ENCODE data around the gene BMP7.
"Not testable (repeated sequence)": the region's sequence is repeated elsewhere in the genome, so short reads cannot be mapped to it uniquely, and the experiment has no call there.

BMP7 gene

DNA sequence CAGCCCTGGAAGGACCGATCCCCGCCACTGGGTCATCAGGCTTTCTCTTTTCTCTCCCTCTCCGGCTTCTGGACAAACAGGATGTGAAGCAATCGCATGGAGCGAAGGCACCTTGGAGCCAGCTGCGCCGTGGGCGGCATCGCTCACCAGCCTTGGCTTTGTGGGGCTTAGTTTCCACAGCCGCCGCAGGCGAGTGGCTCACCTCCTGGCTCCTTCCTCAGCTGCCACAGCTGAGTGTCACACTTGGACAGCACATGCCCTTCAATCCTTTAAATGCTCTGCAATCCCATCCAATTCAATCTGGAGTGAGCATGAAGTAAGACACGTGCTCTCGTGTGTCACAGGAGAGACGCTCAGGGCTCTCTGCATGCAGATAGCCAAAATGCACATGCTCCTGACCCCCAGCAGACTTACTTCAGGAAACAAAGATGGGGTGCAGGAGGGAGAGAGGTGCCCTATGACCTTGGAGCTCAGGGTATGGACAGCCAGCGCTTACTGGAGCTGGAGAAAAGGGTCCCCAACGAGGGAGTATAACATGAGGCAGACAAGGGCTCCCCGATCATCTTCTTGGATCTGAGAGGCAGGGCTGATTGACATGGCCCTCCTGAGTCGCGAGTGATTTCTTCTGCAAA lies 70.9 kb downstream of the BMP7 start:
- H3K4me1 ChIP-seq (ENCODE audit: control insufficient read depth, insufficient read depth, low read length, poor library complexity, severe bottlenecking) = no peaks in the 10 kb centered on the region
- DNase-seq = no peak
- H3K9me3 ChIP-seq (ENCODE audit: control insufficient read depth, low read length) = no peaks in the 10 kb centered on the region
- H3K27ac ChIP-seq (ENCODE audit: insufficient read depth, low read length, poor library complexity, severe bottlenecking) = no peak overlapping the region
- H3K36me3 ChIP-seq (ENCODE audit: control insufficient read depth, insufficient read depth, low read length) = no peaks in the 10 kb centered on the region
- no peaks in the 10 kb centered on the region for H3K27me3 ChIP-seq (replicated peaks; ENCODE audit: control insufficient read depth, insufficient read depth, low read length, poor library complexity, severe bottlenecking)
- H3K4me3 ChIP-seq (ENCODE audit: insufficient read depth, low read depth, low read length, poor library complexity, severe bottlenecking) = no peak overlapping the region

DNA sequence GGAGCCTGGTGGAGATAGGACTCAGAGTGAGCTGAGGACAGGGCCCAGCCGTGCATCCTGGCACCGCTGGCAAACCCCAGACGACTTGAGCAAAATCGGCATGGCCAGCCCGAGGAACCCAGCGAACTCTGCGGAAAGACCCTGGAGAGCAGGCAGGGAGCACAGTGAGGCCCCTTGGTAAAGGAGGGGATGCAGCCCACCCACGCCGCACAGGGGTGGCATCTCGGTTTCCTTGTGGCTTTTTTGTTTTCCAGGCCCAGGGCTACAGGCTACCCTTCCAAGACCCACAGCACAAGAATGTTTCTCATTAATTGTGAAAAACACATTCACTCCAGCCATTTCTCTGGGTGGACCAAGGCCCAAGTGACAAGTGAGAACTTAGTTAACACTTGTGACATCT lies 71.4 kb downstream of the BMP7 start:
- DNase-seq = no peak
- no peak overlapping the region for H3K4me3 ChIP-seq (ENCODE audit: insufficient read depth, low read depth, low read length, poor library complexity, severe bottlenecking)
- H3K27me3 ChIP-seq (replicated peaks; ENCODE audit: control insufficient read depth, insufficient read depth, low read length, poor library complexity, severe bottlenecking) = no peaks in the 10 kb centered on the region
- H3K9me3 ChIP-seq (ENCODE audit: control insufficient read depth, low read length) = no peaks in the 10 kb centered on the region
- no peak overlapping the region for H3K27ac ChIP-seq (ENCODE audit: insufficient read depth, low read length, poor library complexity, severe bottlenecking)
- no peaks in the 10 kb centered on the region for H3K36me3 ChIP-seq (ENCODE audit: control insufficient read depth, insufficient read depth, low read length)
- H3K4me1 ChIP-seq (ENCODE audit: control insufficient read depth, insufficient read depth, low read length, poor library complexity, severe bottlenecking) = no peaks in the 10 kb centered on the region

DNA sequence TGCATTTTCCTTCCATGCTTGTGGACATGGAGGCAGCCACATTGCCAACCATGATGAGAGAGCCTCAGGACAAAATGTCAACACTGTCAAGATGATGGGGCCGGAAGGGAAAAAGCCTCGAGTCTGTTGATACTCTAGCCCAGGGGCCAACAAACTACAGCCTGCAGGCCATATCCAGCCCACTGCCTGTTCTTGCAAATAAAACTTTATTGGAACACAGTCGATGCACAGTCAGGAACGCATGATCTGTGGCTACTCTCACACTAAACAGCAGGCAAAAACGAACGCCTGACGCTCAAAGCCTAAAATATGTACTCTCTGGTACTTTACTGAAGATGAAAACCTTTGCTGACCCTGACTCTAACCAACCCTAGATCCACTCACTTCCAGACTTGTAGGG lies 72.3 kb downstream of the BMP7 start:
- DNase-seq = no peak
- no peak overlapping the region for H3K27ac ChIP-seq (ENCODE audit: insufficient read depth, low read length, poor library complexity, severe bottlenecking)

DNA sequence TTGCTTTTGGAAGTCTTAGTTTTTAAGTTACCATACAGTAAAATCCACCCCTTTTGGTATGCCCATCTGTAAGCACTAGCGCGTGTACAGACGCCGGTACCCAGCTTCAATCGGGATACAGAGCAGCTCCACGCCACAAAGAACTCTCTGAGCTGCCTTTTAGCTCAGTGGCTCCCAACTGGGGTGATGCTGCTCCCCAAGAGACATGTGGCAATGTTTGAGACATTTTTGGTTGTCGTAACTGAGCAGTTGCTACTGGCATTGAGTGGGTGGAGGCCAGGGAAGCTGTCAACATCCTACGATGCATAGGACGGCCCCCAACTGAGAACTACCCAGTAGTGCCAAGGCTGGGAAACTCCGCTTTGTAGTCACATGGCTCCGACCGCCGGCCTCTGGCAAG lies 73.3 kb downstream of the BMP7 start:
- no peak overlapping the region for H3K4me3 ChIP-seq (ENCODE audit: insufficient read depth, low read depth, low read length, poor library complexity, severe bottlenecking)
- H3K4me1 ChIP-seq (ENCODE audit: control insufficient read depth, insufficient read depth, low read length, poor library complexity, severe bottlenecking) = no peaks in the 10 kb centered on the region
- no peaks in the 10 kb centered on the region for H3K27me3 ChIP-seq (replicated peaks; ENCODE audit: control insufficient read depth, insufficient read depth, low read length, poor library complexity, severe bottlenecking)
- H3K27ac ChIP-seq (ENCODE audit: insufficient read depth, low read length, poor library complexity, severe bottlenecking) = no peak overlapping the region
- no peaks in the 10 kb centered on the region for H3K36me3 ChIP-seq (ENCODE audit: control insufficient read depth, insufficient read depth, low read length)
- no peaks in the 10 kb centered on the region for H3K9me3 ChIP-seq (ENCODE audit: control insufficient read depth, low read length)
- DNase-seq = no peak

More for the DNA sequence above, 72.3 kb downstream of the BMP7 start:
- H3K36me3 ChIP-seq (ENCODE audit: control insufficient read depth, insufficient read depth, low read length) = no peaks in the 10 kb centered on the region
- H3K9me3 ChIP-seq (ENCODE audit: control insufficient read depth, low read length) = no peaks in the 10 kb centered on the region
- no peaks in the 10 kb centered on the region for H3K27me3 ChIP-seq (replicated peaks; ENCODE audit: control insufficient read depth, insufficient read depth, low read length, poor library complexity, severe bottlenecking)
- no peak overlapping the region for H3K4me3 ChIP-seq (ENCODE audit: insufficient read depth, low read depth, low read length, poor library complexity, severe bottlenecking)
- H3K4me1 ChIP-seq (ENCODE audit: control insufficient read depth, insufficient read depth, low read length, poor library complexity, severe bottlenecking) = no peaks in the 10 kb centered on the region

DNA sequence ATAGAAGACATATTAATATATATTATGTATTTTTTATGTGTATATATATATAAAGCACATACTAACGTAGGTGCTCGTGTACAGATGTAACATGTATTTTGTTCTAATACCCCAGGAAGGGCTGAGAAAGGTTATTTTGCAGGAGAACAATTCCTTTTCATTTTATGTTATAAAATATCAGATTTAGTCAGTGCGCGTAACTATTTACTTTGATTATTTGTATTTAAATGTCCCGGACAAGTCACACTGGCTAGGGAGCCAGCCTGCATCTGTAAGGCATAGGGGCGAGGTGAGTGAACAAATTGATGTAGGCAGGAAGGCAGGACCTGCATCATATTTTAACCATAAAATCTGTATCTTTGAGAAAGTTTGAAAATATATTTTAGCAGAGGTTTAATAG lies 74.1 kb downstream of the BMP7 start:
- Histone ChIP-seq H3K9me3 (ENCODE audit: control insufficient read depth, low read length) (no peaks in the 10 kb centered on the region), H3K27ac (ENCODE audit: insufficient read depth, low read length, poor library complexity, severe bottlenecking) (no peak overlapping the region), H3K36me3 (ENCODE audit: control insufficient read depth, insufficient read depth, low read length) (no peaks in the 10 kb centered on the region), H3K4me3 (ENCODE audit: insufficient read depth, low read depth, low read length, poor library complexity, severe bottlenecking) (no peak overlapping the region), H3K4me1 (ENCODE audit: control insufficient read depth, insufficient read depth, low read length, poor library complexity, severe bottlenecking) (no peaks in the 10 kb centered on the region), H3K27me3 (replicated peaks; ENCODE audit: control insufficient read depth, insufficient read depth, low read length, poor library complexity, severe bottlenecking) (no peaks in the 10 kb centered on the region)
- DNase-seq = no peak

DNA sequence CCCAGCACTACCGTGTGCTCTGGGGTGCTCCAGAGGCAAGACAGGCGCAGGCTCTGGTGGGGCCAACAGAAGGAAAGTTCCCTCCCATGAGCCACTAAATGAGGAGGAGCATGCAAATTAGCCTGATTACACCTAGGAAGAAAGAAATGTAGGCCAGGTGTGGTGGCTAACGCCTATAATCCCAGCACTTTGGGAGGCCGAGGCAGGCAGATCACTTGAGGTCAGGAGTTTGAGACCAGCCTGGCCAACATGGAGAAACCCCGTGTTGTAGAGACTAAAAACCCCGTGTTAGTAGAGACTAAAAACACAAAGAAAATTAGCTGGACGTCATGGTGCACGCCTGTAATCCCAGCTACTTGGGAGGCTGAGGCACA lies 75.2 kb downstream of the BMP7 start:
- not testable (repeated sequence) for H3K27ac ChIP-seq (ENCODE audit: insufficient read depth, low read length, poor library complexity, severe bottlenecking); H3K9me3 ChIP-seq (ENCODE audit: control insufficient read depth, low read length); H3K4me1 ChIP-seq (ENCODE audit: control insufficient read depth, insufficient read depth, low read length, poor library complexity, severe bottlenecking); H3K4me3 ChIP-seq (ENCODE audit: insufficient read depth, low read depth, low read length, poor library complexity, severe bottlenecking); H3K36me3 ChIP-seq (ENCODE audit: control insufficient read depth, insufficient read depth, low read length); H3K27me3 ChIP-seq (replicated peaks; ENCODE audit: control insufficient read depth, insufficient read depth, low read length, poor library complexity, severe bottlenecking); DNase-seq

DNA sequence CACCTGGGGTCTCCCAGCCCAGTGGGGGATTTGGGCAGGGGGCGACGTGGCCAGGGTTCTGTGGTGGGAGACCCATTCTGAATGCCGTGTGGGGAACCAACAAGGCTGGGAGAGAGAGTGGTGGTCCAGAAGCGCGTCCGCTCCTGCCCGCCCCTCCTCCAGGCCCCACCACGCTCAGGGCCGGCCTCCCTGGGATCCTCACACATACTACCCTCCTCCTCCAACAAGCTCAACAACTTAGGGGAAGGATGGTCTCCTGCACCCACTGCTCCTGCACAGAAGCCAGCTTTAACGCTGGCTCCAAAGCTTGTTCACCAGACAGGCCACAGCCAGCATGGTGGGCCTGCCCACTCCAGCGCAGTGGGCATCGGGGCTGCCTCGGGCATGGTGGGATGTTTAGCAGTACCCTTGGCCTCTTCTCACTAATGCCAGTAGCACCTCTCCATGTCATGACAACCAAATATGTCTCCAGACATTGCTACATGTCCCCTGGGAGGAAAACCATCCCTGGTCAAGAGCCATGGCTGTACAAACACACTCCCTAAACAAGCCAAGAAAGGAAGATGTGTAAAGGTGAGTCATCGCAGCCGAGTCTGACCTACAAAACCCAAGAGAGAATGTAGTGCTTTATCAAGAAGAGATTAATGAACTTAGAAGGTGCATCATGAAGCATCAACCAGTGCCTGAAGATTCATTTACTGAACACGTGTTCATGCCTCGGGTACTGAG lies 75.7 kb downstream of the BMP7 start:
- Histone ChIP-seq H3K4me1 (ENCODE audit: control insufficient read depth, insufficient read depth, low read length, poor library complexity, severe bottlenecking) (no peaks in the 10 kb centered on the region), H3K4me3 (ENCODE audit: insufficient read depth, low read depth, low read length, poor library complexity, severe bottlenecking) (no peak overlapping the region), H3K27me3 (replicated peaks; ENCODE audit: control insufficient read depth, insufficient read depth, low read length, poor library complexity, severe bottlenecking) (no peaks in the 10 kb centered on the region), H3K27ac (ENCODE audit: insufficient read depth, low read length, poor library complexity, severe bottlenecking) (no peak overlapping the region), H3K9me3 (ENCODE audit: control insufficient read depth, low read length) (no peaks in the 10 kb centered on the region), H3K36me3 (ENCODE audit: control insufficient read depth, insufficient read depth, low read length) (no peaks in the 10 kb centered on the region)
- no peak for DNase-seq

DNA sequence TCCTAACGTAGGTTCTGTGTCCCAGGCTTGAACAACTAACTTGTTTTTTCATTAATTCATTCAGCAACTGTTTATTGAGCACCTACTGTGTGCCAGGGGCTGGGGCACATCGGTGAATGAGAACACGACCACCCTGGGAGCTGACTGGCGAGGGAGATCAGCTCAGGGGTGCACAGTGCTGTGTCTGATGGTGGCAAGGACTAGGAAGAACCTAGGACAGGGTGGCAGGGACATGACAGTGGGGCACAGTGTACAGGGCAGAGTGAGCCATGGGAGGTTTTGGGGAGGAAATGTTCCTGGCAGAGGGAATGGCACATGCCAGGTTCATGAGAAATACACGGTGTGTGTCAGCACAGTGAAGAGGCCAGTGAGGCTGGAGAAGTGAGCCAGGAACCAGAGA lies 76.7 kb downstream of the BMP7 start:
- Histone ChIP-seq H3K27me3 (replicated peaks; ENCODE audit: control insufficient read depth, insufficient read depth, low read length, poor library complexity, severe bottlenecking) (no peaks in the 10 kb centered on the region), H3K36me3 (ENCODE audit: control insufficient read depth, insufficient read depth, low read length) (no peaks in the 10 kb centered on the region), H3K4me1 (ENCODE audit: control insufficient read depth, insufficient read depth, low read length, poor library complexity, severe bottlenecking) (no peaks in the 10 kb centered on the region), H3K9me3 (ENCODE audit: control insufficient read depth, low read length) (no peaks in the 10 kb centered on the region), H3K4me3 (ENCODE audit: insufficient read depth, low read depth, low read length, poor library complexity, severe bottlenecking) (no peak overlapping the region), H3K27ac (ENCODE audit: insufficient read depth, low read length, poor library complexity, severe bottlenecking) (no peak overlapping the region)
- no peak for DNase-seq

DNA sequence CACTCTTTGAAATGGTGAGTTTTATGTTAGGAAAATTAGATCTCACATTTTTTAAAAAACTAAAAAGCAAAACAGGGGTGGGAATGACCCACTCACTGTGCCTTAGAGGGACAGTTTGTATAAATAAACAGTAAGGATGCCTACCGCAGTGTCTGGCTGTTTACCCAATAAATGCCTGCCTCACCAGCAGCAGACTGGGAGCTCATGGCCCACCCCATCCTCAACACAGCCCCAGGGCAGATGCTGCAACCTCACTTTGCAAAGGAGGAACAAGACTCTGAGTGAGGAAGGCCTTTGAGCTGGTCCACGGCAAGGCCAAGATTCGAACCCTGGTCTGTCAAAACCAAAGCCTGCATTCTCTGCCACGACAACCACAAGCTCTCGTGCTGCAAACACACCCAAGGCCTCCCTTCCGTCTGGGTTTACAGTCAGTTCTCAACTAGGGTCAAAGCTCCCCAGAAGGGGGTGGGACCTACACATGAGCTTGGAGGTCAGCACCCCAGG lies 77.8 kb downstream of the BMP7 start:
- no peak for DNase-seq
- no peaks in the 10 kb centered on the region for H3K9me3 ChIP-seq (ENCODE audit: control insufficient read depth, low read length)
- H3K4me1 ChIP-seq (ENCODE audit: control insufficient read depth, insufficient read depth, low read length, poor library complexity, severe bottlenecking) = no peaks in the 10 kb centered on the region
- no peak overlapping the region for H3K27ac ChIP-seq (ENCODE audit: insufficient read depth, low read length, poor library complexity, severe bottlenecking)
- no peaks in the 10 kb centered on the region for H3K36me3 ChIP-seq (ENCODE audit: control insufficient read depth, insufficient read depth, low read length)
- no peaks in the 10 kb centered on the region for H3K27me3 ChIP-seq (replicated peaks; ENCODE audit: control insufficient read depth, insufficient read depth, low read length, poor library complexity, severe bottlenecking)
- no peak overlapping the region for H3K4me3 ChIP-seq (ENCODE audit: insufficient read depth, low read depth, low read length, poor library complexity, severe bottlenecking)

DNA sequence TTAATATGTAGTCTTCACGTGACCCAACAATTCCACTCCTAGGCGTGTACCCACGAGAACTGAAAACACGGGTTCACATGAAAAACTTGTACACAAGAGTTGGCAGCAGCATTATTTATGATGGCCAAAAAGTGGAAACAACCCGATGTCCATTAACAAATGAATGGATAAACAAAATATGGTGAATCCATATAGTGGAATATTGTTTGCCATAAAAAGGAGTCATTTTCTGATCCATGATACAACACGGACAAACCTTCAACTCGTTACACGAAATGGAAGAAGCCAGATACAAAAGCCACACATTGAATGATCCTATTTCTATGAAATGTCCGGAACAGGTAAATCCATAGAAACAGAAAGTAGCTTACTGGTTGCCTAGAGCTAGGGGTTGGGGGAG lies 78.4 kb downstream of the BMP7 start:
- no peaks in the 10 kb centered on the region for H3K27me3 ChIP-seq (replicated peaks; ENCODE audit: control insufficient read depth, insufficient read depth, low read length, poor library complexity, severe bottlenecking)
- no peak for DNase-seq

More for the DNA sequence above, 78.4 kb downstream of the BMP7 start:
- Histone ChIP-seq H3K27ac (ENCODE audit: insufficient read depth, low read length, poor library complexity, severe bottlenecking) (no peak overlapping the region), H3K9me3 (ENCODE audit: control insufficient read depth, low read length) (no peaks in the 10 kb centered on the region), H3K36me3 (ENCODE audit: control insufficient read depth, insufficient read depth, low read length) (no peaks in the 10 kb centered on the region), H3K4me1 (ENCODE audit: control insufficient read depth, insufficient read depth, low read length, poor library complexity, severe bottlenecking) (no peaks in the 10 kb centered on the region), H3K4me3 (ENCODE audit: insufficient read depth, low read depth, low read length, poor library complexity, severe bottlenecking) (no peak overlapping the region)
